Measurements from ENCODE around the gene AMBRA1.

Gene AMBRA1

GRCh38 chr11:46574656-46575055 lies 19.2 kb downstream of the AMBRA1 start:
- DNase-seq (ENCODE audit: low spot score), result no peak

DNA sequence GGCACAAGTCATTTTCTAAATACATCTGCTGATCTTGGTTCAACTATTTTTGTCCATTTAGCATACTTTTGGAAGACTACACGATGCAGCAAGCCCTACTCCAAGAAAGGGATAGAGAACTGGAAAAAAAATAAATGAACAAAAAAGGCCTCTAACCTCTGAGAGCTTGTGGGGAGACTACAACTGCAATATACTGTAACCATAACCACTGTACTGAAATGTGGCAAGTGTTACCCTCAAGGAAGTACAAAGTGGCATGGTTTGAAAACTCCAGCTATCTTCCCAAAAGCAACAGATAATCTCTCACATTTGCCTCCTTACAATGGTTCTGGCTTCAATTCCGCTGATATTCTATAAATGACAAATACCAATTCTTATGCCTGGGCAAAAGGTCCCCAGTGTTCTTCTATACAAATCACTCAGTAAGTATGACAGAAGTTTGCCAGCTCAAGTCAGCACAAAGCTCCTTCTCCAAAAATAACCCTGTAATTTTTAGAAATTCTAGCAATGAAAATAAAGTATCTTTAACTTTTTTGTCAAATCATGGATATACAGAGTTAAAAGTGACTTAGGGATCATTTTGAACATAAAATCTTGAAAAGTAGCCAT lies 22.9 kb downstream of the AMBRA1 start:
- DNase-seq (ENCODE audit: low spot score), result no peak

DNA sequence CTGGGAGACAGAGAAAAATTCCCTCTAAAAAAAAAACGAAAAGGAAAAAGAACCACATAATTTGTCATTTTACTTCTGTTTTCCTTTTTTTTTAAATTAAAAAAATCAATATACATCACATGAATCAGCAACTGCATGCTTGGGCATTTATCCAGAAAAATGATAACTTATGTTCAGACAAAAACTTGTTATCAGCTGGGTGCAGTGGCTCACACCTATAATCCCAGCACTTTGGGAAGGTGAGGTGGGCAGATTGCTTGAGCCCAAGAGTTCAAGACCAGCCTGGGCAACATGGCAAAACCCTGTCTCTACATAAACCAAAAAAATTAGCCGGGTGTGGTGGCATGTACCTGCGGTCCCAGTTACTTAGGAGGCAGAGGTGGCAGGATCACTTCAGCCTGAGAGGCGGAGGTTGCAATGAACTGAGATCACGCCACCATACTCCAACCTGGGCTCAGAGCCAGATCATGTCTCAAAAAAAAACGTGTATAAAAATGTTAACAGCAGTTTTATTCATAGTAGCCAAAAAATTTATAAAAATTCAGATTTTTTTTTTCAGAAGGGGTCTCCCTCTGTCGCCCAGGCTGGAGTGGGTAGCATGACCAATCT lies 28.5 kb downstream of the AMBRA1 start:
- DNase-seq (ENCODE audit: low spot score), result no peak

- no peak for DNase-seq (ENCODE audit: low spot score)
These were observed 29.4 kb downstream of the AMBRA1 start for GRCh38 chr11:46564459-46564858.

GRCh38 chr11:46562527-46562926 lies 31.3 kb downstream of the AMBRA1 start:
- no peak for DNase-seq (ENCODE audit: low spot score)

DNA sequence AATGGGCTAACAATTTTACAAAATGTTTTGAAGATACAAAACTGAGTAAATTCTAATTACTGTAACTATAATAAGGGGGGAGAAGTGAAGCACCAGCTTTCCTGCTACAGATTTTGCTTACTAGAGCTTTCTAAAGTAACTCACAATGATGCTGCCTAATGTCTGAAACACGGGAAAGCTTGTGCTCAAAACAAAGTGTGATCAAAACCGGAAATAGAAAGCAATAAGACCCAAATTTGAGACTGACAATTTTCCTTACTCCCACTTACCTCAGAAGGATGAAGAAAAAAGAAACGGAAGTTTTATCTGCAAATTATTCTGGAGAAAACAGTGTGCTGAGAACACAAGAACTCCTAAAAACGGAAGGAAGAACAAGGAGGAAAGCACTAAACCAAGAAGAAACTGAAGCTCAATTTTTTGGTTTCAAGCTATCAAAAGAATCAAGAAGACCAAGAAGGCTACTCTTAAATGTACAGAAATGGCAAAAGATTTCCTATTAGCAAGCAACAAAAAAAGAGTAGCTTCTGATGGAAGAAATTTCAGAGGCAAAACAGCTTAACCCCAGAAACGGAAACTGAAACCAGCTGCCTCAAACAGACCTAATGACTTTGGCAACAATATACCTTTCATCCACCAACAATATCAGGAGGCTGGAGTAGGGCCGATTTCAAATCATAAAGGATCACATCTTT lies 33.4 kb downstream of the AMBRA1 start:
- peak; percentile 46 for DNase-seq (ENCODE audit: low spot score)

DNA sequence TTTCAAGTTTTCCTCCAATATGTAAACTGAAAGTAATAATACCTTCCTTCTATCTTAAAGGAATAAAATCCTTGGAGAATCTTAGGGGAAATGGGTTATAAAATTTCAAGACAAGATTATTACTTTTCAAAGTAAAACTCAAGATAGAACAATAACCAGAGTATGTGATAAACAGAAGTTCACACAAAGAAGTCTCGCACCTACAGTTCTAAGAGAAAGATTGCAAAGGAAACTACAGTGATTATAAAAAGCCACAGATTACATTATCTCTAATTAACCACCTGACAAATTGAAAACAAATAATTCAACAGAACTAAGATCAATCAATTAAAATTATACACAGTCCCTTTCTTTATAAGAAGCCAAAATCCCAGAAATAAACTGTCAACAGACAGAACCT lies 34.0 kb downstream of the AMBRA1 start:
- no peak for DNase-seq (ENCODE audit: low spot score)

DNA sequence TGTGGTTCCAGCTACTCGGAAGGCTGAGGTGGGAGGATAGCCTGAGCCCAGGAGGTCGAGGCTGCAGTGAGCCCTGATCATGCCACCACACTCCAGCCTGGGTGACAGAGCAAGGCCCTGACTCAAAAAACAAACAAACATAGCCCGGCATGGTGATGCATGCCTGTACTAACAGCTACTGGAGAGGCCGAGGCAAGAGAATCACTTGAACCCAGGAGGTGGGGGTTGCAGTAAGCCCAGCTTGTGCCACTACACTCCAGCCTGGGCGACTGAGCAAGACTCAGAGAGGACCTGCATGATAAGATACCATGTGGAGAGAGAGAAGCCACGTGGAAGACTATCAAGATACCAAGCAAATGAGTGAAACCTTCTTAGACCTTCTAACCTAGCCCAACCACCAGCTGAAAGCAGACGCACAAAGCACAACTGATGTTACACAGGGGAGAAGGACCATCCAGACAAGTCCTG lies 36.1 kb downstream of the AMBRA1 start:
- DNase-seq (ENCODE audit: low spot score), result peak; percentile 43

GRCh38 chr11:46555267-46556054 lies 38.4 kb downstream of the AMBRA1 start:
- DNase-seq (ENCODE audit: low spot score), result no peak

- DNase-seq (ENCODE audit: low spot score), result peak; percentile 85
These were observed 39.3 kb downstream of the AMBRA1 start for GRCh38 chr11:46554213-46555147.

DNA sequence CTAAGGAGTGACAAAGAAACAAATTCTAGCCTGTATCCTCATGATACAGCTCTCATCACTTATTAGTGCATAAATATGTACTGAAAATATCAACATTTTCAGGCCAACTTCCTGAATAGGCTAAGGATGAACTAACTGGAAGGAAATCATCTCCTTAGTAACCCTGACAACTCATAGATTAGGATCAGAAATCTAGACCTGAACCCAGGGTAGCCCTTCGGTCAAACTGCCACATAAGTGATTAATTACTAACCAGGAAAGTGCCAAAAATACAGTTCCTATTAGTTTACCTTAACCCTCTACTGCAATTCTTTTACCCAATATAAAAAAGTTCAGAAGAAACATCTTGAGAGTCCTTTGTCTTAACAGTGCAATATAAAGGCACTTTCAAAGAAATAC lies 40.0 kb downstream of the AMBRA1 start:
- peak; percentile 53 for DNase-seq (ENCODE audit: low spot score)

DNA sequence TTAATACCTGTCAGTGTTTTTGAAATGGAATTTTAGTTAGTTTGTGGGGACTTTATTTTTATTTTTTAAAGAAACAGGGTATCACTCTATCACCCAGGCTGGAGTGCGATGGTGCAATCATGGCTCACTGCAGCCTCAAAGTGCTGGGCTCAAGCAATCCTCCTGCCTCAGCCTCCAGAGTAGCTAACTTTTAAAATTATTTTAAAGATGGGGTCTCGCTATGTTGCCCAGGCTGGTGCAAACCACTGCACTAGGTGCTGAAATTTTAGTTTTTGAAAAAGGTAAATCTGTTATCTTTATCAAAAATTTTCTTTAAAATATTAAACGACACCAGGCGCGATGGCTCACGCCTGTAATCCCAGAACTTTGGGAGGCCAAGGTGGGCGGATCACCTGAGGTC lies 42.6 kb downstream of the AMBRA1 start:
- DNase-seq (ENCODE audit: low spot score), result no peak

DNA sequence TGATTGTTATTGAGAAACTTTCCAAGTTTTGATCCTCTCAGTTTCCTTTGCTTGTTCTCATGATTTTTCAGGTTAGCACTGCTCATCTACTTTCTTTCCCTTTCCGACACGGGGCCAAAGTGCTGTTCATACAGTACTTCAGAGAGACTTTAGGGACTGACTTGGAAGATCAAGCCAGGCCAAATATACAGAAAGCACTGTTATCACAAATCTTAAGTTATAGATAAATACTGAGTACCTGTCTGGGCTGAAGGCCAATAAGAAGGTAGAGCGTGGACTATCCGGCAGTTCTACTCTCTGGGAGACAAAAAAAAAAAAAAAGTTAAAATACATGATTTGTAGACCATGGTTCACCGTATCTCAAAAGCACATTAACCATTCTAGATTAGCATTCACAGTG lies 46.2 kb downstream of the AMBRA1 start:
- no peak for DNase-seq (ENCODE audit: low spot score)

DNA sequence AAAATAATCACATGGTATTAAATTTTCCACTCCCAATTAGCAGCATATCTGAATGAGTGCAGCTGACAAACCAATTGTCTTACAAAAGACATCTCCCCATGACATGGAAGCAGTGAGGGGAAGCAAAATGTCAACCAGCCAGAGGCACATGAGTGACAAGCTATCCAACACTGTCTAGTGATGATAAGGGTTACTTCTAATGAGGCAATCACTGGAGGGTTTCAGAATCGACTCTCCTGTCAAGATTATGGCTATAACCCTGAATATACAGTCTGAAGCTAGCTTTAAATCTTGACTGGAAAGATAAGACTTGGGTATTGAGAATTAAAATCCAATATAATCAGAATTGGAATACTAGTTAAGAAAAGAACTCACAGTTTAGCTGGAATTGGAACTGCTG lies 50.3 kb downstream of the AMBRA1 start:
- no peak for DNase-seq (ENCODE audit: low spot score)

- DNase-seq (ENCODE audit: low spot score), result no peak
These were observed 52.0 kb downstream of the AMBRA1 start for GRCh38 chr11:46541593-46542371.

DNA sequence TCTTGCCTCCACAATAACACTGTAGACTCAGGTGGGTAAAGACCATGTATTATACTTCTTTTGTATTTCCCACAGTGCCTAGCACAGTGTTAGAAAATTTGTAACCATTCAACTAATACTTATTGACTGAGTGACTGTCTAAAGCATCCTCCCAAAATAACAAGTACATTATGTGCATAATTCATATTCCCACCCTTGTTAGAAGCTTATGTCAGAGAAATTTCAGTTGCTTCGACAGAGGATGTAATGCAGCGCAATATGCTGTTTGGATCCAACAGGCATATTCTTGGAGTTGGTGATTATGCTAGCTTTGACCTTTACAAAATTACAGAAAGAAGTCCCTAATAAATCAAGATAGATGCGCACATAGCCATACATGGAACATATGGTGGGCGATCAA lies 53.0 kb downstream of the AMBRA1 start:
- DNase-seq (ENCODE audit: low spot score), result no peak

DNA sequence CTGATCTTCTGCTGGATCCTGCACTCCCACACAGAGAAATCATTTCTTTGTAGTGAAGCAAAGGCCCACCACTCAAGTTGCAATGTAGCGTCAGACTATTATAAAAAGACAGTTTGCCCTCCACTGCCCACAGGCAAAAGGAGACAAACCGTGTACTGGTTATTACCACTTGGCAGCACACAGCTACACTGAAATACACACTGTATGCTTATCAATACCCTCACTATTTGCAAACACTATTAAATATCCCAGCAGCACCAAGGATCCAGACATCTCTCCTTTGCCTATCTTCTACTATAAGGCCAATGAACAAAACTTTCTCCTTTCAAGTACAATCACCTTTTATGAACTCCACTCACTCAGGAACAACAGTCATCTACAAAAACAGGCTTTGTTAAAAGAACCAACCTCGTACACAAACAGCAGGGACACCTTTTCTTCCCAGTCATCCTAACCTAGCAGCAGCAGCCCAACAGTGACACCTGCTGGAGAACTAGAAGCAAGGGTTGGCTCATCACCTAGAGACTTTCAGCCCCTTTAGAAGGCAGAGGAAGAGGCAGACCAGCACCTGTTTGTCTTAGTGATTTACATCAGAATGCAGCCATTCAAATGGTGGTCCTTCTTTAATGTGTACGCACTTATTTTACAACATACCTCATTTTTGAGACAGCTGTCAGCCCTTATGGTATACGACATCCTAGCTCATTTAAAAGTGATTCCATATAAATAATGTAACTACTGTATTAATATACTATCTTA lies 56.1 kb downstream of the AMBRA1 start:
- DNase-seq (ENCODE audit: low spot score), result peak; percentile 59

DNA sequence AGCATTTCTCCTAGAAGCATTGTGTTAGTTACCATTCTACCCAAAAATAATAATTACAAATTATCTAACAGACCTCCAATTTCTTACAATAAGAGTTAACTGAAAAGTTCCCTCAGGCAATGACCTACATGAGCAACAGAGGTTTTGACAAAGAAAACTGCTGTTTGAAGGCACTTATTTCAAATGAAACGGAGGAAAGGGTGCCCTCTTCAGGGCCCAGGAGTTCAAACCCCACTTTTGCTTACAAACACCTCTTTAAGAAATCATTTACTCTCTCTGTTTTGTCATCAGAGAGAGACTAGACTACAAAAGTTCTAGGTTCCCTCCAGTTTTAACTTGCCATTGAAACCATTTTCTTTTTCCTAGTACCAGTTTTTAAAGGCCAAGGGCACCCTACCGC lies 56.7 kb downstream of the AMBRA1 start:
- DNase-seq (ENCODE audit: low spot score), result no peak

DNA sequence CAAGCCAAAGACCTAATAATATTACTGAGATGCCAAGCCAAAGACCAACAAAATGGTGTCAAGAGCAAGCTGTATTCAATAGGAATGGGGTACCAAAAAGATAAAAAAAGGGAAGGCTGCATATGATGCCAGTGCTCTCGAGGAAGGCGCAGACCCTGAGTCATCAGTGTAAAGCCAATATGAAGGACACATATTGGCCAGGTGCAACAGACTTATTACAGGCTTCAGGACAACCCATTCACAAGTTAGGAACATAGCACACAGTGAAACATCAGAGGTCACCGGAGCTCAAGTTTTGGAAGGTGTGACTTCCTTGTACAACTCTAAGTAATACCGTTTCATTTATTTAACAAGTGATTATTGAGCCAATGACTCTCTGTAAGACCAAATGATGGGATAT lies 58.1 kb downstream of the AMBRA1 start:
- DNase-seq (ENCODE audit: low spot score), result no peak

GRCh38 chr11:46534711-46535110 lies 59.1 kb downstream of the AMBRA1 start:
- DNase-seq (ENCODE audit: low spot score), result no peak

Data from LoVo (cell line).